ENCODE measurements around the gene PDE6D. TPM values are rescaled to one million over a fixed set of nuclear protein-coding genes. Genes with fewer than 3 reads are reported as not detected.

Gene PDE6D
- total and polyA plus RNA-seq, 8 donors: 1.7 to 29.4 (median 24.1) TPM; not detected in 1

DNA sequence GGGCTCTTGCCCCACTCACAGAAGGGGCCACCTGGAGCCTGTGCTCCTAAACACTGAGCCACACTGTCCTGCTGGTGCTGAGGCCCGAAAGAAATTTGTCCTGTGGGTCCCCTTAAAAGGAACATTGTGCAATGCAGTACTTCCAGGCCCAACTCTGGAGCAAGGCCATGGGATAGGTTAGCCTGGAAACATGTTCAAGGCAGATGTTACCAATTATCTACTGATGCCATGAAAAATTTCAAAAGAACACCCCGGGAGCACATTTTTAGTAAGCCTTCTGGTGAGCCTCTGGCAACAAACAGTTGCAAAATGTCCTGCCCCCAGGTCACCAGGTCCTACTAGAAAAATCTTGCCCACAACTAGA is 85.1 kb downstream of the PDE6D start:
- Histone ChIP-seq H3K4me1 (no peaks in the 10 kb centered on the region), H3K4me3 (no peak overlapping the region), H3K27me3 (no peaks in the 10 kb centered on the region), H3K36me3 (no peaks in the 10 kb centered on the region), H3K9me3 (no peaks in the 10 kb centered on the region), H3K27ac (peak overlapping the region in 2 of 5 donors; percentile 34 to 62)
- 50 to 87% (median 83%) methylated on average over 1 to 2 of the region's 2 CpGs for WGBS, 5 donors
- intact Hi-C loops (cut with DNase I; ENCODE audit: low total_unique reads): no loop called here
- TF ChIP-seq EP300 (IDR thresholded peaks at IDR 0.05) (no peak), POLR2AphosphoS5 (IDR thresholded peaks at IDR 0.05) (no peak), POLR2A (IDR thresholded peaks at IDR 0.05) (no peak)
- TF ChIP-seq, protein P1, sequence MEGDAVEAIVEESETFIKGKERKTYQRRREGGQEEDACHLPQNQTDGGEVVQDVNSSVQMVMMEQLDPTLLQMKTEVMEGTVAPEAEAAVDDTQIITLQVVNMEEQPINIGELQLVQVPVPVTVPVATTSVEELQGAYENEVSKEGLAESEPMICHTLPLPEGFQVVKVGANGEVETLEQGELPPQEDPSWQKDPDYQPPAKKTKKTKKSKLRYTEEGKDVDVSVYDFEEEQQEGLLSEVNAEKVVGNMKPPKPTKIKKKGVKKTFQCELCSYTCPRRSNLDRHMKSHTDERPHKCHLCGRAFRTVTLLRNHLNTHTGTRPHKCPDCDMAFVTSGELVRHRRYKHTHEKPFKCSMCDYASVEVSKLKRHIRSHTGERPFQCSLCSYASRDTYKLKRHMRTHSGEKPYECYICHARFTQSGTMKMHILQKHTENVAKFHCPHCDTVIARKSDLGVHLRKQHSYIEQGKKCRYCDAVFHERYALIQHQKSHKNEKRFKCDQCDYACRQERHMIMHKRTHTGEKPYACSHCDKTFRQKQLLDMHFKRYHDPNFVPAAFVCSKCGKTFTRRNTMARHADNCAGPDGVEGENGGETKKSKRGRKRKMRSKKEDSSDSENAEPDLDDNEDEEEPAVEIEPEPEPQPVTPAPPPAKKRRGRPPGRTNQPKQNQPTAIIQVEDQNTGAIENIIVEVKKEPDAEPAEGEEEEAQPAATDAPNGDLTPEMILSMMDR (IDR thresholded peaks at IDR 0.05): no peak
- DNase-seq: no peak

DNA sequence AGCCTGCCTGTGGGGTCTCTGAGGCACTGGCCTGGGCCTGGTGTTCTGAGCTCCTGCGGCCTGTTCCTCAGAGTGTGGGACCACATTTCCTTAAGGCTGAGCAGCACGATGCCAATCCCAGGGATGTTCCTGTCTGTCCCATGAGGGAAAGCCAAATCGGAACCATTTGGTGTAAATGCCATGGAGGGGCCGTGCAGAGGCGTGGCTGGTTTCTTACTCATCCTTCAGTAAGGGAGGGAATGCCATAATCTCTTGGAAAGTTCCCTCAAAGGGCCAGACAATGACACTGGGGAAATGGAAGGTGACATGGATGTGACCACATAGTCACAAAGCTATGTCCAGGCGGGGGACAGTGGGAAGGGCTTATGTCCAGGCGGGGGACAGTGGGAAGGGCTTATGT is 87.1 kb downstream of the PDE6D start:
- no peak for TF ChIP-seq POLR2AphosphoS5 (IDR thresholded peaks at IDR 0.05)
- TF ChIP-seq POLR2A (IDR thresholded peaks at IDR 0.05): no peak
- TF ChIP-seq, protein P1 (IDR thresholded peaks at IDR 0.05): no peak
- TF ChIP-seq EP300 (IDR thresholded peaks at IDR 0.05): no peak
- WGBS, 5 donors: 87 to 96% (median 93%) methylated on average over 7 of the region's 7 CpGs
- H3K4me3 ChIP-seq: no peak overlapping the region
- DNase-seq: no peak
- intact Hi-C loops (cut with DNase I; ENCODE audit: low total_unique reads): no loop called here
- H3K27ac ChIP-seq: no peak overlapping the region
- no peaks in the 10 kb centered on the region for H3K4me1 ChIP-seq
- no peaks in the 10 kb centered on the region for H3K36me3 ChIP-seq
- H3K9me3 ChIP-seq: no peaks in the 10 kb centered on the region
- no peaks in the 10 kb centered on the region for H3K27me3 ChIP-seq

DNA sequence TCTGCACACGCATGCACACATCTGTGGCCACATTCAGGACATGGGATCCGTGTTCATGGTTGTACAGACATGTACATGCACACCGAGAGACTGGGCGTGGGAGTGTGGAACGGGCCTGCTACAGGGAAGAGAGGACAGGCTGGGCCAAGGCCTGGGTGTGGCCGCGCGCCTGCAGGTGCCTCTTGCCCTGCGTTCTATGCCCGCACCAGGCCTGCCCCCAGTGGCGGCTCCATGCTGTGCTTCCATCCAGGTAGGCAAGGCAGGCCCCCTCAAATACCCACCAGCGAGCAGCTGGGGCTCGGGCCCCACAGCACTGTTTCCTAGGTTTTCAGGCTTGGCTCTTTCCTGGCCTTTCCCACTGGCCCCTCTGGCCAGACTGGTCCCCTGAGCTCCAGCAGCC is 88.2 kb downstream of the PDE6D start:
- WGBS, 5 donors: 74 to 91% (median 83%) methylated on average over 5 to 13 of the region's 13 CpGs
- Histone ChIP-seq H3K27me3 (no peaks in the 10 kb centered on the region), H3K36me3 (no peaks in the 10 kb centered on the region), H3K27ac (no peak overlapping the region), H3K4me1 (no peaks in the 10 kb centered on the region), H3K4me3 (no peak overlapping the region), H3K9me3 (no peaks in the 10 kb centered on the region)
- TF ChIP-seq POLR2AphosphoS5 (IDR thresholded peaks at IDR 0.05) (no peak), POLR2A (IDR thresholded peaks at IDR 0.05) (no peak), EP300 (IDR thresholded peaks at IDR 0.05) (no peak)
- TF ChIP-seq, protein P1 (IDR thresholded peaks at IDR 0.05): no peak
- no peak for DNase-seq
- intact Hi-C loops (cut with DNase I; ENCODE audit: low total_unique reads): no loop called here

DNA sequence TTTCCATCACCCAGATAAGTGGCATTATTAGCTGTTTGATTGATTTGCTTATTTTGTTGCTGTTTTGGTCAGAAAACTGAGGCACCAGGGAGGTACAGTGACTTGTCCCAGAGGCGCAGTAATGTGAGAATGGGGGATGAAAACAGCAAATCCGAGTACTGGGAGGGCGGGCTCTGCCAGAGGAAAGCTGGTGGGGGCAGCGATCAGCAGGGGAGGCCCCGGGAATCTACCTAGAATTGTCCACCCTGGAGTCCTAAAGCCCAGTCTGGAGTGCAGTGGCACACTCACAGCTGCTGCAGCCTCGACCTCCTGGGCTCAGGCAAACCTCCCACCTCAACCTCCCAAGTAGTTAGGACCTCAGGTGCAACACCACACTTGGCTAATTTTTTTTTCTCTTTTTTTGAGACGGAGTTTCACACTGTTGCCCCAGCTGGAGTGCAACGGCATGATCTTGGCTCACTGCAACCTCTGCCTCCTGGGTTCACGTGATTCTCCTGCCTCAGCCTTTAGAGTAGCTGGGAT is 89.8 kb downstream of the PDE6D start:
- 49 to 68% (median 54%) methylated on average over 9 of the region's 9 CpGs for WGBS, 5 donors
- TF ChIP-seq POLR2AphosphoS5 (IDR thresholded peaks at IDR 0.05): no peak
- no peak for TF ChIP-seq POLR2A (IDR thresholded peaks at IDR 0.05)
- no peak for TF ChIP-seq EP300 (IDR thresholded peaks at IDR 0.05)
- no peaks in the 10 kb centered on the region for H3K27me3 ChIP-seq
- no peak overlapping the region for H3K4me3 ChIP-seq
- intact Hi-C loops (cut with DNase I; ENCODE audit: low total_unique reads): no loop called here
- DNase-seq: no peak
- H3K27ac ChIP-seq: no peak overlapping the region
- peaks cover 0 to 7% (median 7%) of the 10 kb centered on the region in 4 donors for H3K4me1 ChIP-seq
- H3K36me3 ChIP-seq: no peaks in the 10 kb centered on the region
- no peaks in the 10 kb centered on the region for H3K9me3 ChIP-seq

DNA sequence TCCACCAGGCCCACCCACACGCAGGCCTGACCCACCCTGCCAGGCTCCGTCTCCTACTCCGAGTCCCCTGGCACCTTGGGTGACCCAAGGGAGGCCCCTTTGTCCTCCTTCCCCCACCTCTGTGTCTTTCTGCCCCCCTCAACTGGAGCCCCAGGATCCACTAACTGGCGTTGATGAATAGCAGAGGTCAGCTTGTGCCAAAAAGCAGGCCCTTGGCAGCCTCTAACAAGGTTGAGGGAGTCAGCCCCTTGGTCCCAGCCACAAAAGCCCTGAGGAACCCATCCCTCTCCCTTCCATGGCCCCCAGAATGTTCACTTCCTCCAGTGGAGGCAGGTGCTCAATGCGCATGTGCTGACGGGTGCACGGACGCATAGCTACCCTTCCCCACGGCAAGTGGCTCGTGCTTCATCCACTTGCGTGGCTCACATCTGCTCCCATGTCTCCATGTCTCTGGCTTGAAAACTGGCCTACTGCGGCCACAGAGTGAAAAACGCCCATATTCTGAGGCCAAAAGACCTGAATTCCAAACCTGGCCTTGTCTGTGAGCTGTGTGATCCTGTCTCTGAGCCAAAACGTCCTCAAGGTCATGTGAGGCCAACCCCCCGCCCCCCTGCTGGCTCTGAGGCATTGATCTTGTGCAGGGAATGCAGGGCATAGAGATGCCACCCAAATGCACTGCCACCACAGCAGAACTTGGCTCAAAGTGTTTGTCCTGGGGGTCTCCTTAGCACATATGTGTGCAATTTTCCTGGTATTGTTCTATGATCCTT is 91.8 kb downstream of the PDE6D start:
- intact Hi-C loops (cut with DNase I; ENCODE audit: low total_unique reads): no loop called here
- WGBS, 5 donors: 81 to 87% (median 83%) methylated on average over 11 to 15 of the region's 15 CpGs
- no peak for TF ChIP-seq POLR2AphosphoS5 (IDR thresholded peaks at IDR 0.05)
- no peak for TF ChIP-seq EP300 (IDR thresholded peaks at IDR 0.05)
- TF ChIP-seq, protein P1 (IDR thresholded peaks at IDR 0.05): no peak
- no peak for TF ChIP-seq POLR2A (IDR thresholded peaks at IDR 0.05)

More for the DNA sequence above, 91.8 kb downstream of the PDE6D start:
- Histone ChIP-seq H3K9me3 (no peaks in the 10 kb centered on the region), H3K4me1 (peaks cover 0 to 7% (median 7%) of the 10 kb centered on the region in 4 donors), H3K27ac (no peak overlapping the region), H3K36me3 (no peaks in the 10 kb centered on the region), H3K27me3 (no peaks in the 10 kb centered on the region), H3K4me3 (no peak overlapping the region)
- no peak for DNase-seq
